ENCODE data around the gene CTDSP1. TPM values are rescaled to one million over a fixed set of nuclear protein-coding genes. Genes with fewer than 3 reads are reported as not detected.

Gene CTDSP1
- total and polyA plus RNA-seq, 8 donors: 54.2 to 90.8 (median 76.3) TPM

DNA sequence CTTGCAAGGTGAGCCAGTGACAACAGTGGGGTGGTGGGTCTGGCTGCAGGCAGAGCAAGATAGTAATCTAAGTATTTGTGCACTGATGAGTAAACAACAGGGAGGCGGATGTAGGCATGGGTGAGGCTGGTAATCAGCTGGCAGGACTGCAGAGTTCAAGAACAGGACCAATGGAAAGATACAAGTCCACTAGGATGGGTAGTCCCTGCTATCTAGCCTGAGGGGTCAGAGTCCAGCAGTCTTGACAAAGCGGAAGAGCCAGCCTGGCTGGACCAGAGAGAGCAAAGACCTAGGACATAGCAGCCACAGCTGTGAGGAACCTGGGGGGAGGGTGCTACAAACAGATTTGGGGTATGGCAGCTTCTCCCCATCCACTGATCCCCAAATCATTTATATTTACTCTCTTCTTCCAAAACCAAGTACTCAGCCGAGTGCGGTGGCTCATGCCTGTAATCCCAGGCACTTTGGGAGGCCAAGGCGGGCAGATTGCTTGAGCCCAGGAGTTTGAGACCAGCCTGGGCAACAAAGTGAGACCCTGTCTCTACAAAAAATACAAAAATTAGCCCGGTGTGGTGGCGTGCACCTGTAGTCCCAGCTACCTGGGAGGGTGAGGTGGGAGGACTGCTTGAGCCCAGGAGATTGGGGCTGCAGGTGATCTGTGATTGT lies 45.2 kb downstream of the CTDSP1 start:
- Histone ChIP-seq H3K9me3 (no peaks in the 10 kb centered on the region), H3K36me3 (peaks cover 0 to 21% (median 0%) of the 10 kb centered on the region in 3 donors), H3K4me1 (peaks cover 0 to 4% (median 0%) of the 10 kb centered on the region in 3 donors), H3K27ac (no peak overlapping the region), H3K27me3 (no peaks in the 10 kb centered on the region), H3K4me3 (no peak overlapping the region)
- intact Hi-C loops (cut with DNase I): no loop called here
- 92 to 94% methylated on average over 7 of the region's 7 CpGs for WGBS, 2 donors
- TF ChIP-seq, protein P1, sequence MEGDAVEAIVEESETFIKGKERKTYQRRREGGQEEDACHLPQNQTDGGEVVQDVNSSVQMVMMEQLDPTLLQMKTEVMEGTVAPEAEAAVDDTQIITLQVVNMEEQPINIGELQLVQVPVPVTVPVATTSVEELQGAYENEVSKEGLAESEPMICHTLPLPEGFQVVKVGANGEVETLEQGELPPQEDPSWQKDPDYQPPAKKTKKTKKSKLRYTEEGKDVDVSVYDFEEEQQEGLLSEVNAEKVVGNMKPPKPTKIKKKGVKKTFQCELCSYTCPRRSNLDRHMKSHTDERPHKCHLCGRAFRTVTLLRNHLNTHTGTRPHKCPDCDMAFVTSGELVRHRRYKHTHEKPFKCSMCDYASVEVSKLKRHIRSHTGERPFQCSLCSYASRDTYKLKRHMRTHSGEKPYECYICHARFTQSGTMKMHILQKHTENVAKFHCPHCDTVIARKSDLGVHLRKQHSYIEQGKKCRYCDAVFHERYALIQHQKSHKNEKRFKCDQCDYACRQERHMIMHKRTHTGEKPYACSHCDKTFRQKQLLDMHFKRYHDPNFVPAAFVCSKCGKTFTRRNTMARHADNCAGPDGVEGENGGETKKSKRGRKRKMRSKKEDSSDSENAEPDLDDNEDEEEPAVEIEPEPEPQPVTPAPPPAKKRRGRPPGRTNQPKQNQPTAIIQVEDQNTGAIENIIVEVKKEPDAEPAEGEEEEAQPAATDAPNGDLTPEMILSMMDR (IDR thresholded peaks at IDR 0.05): no peak
- ATAC-seq: peak in 2 of 4 donors; percentile 29 to 40
- no peak for DNase-seq
- FAIRE-seq: no peak

DNA sequence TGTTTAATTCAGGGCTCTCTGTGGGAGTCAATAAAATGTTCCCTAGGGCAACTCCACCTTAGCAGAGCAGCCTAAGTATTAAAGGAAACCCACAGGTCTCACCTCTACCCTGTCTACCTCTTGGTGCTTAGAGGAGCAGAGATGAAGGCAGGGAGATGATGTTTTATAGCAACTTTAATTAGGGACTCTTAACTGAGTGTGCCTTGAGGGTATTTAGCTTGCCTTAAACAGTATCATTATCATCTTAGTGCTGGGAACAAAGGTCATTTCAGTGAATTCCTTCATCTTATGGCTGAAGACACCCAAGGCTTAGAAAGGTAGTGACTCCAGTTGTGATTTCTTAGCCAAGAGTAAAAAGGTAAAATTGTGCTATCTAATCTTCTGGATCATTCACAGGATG lies 45.9 kb downstream of the CTDSP1 start:
- H3K4me1 ChIP-seq: peaks cover 0 to 4% (median 0%) of the 10 kb centered on the region in 3 donors
- FAIRE-seq (no peak), DNase-seq (no peak), ATAC-seq (no peak)
- intact Hi-C loops (cut with DNase I): no loop called here
- H3K36me3 ChIP-seq: peaks cover 0 to 21% (median 0%) of the 10 kb centered on the region in 3 donors
- TF ChIP-seq, protein P1 (IDR thresholded peaks at IDR 0.05): no peak
- H3K27me3 ChIP-seq: no peaks in the 10 kb centered on the region
- no peaks in the 10 kb centered on the region for H3K9me3 ChIP-seq
- H3K27ac ChIP-seq: no peak overlapping the region
- H3K4me3 ChIP-seq: no peak overlapping the region

DNA sequence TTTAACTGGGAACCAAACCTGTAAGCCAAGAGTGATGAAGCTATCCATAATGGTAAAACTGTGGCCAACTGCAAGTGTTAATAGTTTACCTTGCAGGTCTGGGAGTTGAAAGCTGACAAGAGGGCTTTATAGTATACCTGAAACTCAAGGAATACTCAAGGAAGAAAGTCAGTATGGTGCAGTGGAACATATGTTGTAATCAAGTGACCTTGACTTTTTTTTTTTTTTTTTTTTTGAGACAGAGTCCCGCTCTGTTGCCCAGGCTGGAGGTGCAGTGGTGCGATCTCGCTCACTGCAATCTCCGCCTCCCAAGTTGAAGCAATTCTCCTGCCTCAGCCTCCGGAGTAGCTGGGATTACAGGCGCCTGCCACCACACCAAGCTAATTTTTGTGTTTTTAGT lies 46.9 kb downstream of the CTDSP1 start:
- WGBS, 2 donors: 75 to 85% methylated on average over 6 of the region's 6 CpGs
- no peak for FAIRE-seq
- H3K4me3 ChIP-seq: no peak overlapping the region
- H3K27me3 ChIP-seq: no peaks in the 10 kb centered on the region
- ATAC-seq: peak in 2 of 4 donors; percentile 55 to 60
- no peaks in the 10 kb centered on the region for H3K9me3 ChIP-seq
- TF ChIP-seq, protein P1 (IDR thresholded peaks at IDR 0.05): no peak
- H3K4me1 ChIP-seq: peaks cover 0 to 4% (median 0%) of the 10 kb centered on the region in 3 donors
- DNase-seq: no peak
- intact Hi-C loops (cut with DNase I): no loop called here
- no peak overlapping the region for H3K27ac ChIP-seq
- peaks cover 0 to 14% (median 0%) of the 10 kb centered on the region in 3 donors for H3K36me3 ChIP-seq

DNA sequence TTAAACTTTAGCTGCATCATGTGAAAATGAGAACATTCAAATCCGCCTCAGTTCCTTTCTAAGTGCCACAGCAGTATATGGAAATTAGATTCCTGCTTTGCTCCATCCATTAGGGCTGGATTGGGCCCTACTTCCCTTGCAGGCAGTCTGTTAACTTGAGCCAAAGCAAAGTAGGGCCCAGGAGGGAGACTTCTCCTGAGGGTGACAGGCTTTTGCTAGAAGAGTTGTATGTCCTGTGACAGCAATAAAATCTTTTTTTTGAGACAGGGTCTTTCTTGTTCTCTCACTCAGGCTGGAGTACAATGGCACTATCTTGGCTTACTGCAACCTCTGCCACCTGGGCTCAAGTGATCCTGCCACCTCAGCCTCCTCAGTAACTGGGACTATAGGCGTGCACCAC lies 47.4 kb downstream of the CTDSP1 start:
- no peak for ATAC-seq
- Histone ChIP-seq H3K4me3 (no peak overlapping the region), H3K27me3 (no peaks in the 10 kb centered on the region), H3K36me3 (peaks cover 0 to 11% (median 0%) of the 10 kb centered on the region in 3 donors), H3K4me1 (peaks cover 0 to 4% (median 0%) of the 10 kb centered on the region in 3 donors), H3K27ac (no peak overlapping the region), H3K9me3 (no peaks in the 10 kb centered on the region)
- DNase-seq: no peak
- TF ChIP-seq, protein P1 (IDR thresholded peaks at IDR 0.05): no peak
- WGBS, 2 donors: 97 to 98% methylated on average over 2 of the region's 2 CpGs
- intact Hi-C loops (cut with DNase I): no loop called here
- no peak for FAIRE-seq

DNA sequence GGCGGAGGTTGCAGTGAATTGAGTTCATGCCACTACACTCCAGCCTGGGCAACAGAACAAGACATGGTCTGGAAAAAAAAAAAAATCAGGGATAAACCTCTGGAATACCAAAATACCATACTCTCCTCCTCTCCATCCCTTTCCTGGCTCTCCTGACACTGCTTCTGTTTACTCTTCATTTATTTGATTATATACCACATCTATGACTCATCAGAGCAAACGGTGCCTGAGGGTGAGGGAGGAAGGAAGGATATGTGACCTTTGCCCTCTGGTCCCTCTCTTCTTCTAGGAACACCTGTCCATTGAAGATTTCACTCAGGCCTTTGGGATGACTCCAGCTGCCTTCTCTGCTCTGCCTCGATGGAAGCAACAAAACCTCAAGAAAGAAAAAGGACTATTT lies 49.3 kb downstream of the CTDSP1 start:
- H3K4me1 ChIP-seq: peaks cover 0 to 4% (median 0%) of the 10 kb centered on the region in 3 donors
- TF ChIP-seq, protein P1 (IDR thresholded peaks at IDR 0.05): no peak
- H3K27me3 ChIP-seq: no peaks in the 10 kb centered on the region
- H3K27ac ChIP-seq: no peak overlapping the region
- no peak for FAIRE-seq
- no peak for DNase-seq
- WGBS, 2 donors: 48 to 49% methylated on average over 3 of the region's 3 CpGs
- intact Hi-C loops (cut with DNase I): no loop called here
- ATAC-seq: peak in 2 of 4 donors; percentile 28 to 60
- peaks cover 0 to 9% (median 5%) of the 10 kb centered on the region in 3 donors for H3K36me3 ChIP-seq
- H3K4me3 ChIP-seq: no peak overlapping the region
- no peaks in the 10 kb centered on the region for H3K9me3 ChIP-seq

Measured in pancreas (tissue), 10 donors.